ENCODE results near the gene SOX11. TPM values are rescaled to one million over a fixed set of nuclear protein-coding genes. Genes with fewer than 3 reads are reported as not detected.
"Not testable (repeated sequence)": the region's sequence is repeated elsewhere in the genome, so short reads cannot be mapped to it uniquely, and the experiment has no call there.

The SOX11 gene
- total RNA-seq, 6 experiments from 2014 or later: not detected

- Histone ChIP-seq H3K36me3 (no peaks in the 10 kb centered on the region), H3K4me1 (no peaks in the 10 kb centered on the region), H3K27me3 (no peaks in the 10 kb centered on the region), H3K27ac (no peak overlapping the region), H3K4me3 (no peak overlapping the region), H3K9me3 (no peaks in the 10 kb centered on the region)
- 55% methylated on average over 4 of the region's 4 CpGs for WGBS (ENCODE audit: insufficient coverage, low coverage, low lambda C conversion rate, missing lambda C conversion rate)
- intact Hi-C loops (cut with DNase I): no loop called here
- no peak for ATAC-seq
- no peak for DNase-seq
- TF ChIP-seq CTCF (IDR thresholded peaks at IDR 0.05): no peak
- TF ChIP-seq POLR2A (IDR thresholded peaks at IDR 0.05): no peak
Observed at GRCh38 chr2:5664278-5664681, 27.9 kb upstream of the SOX11 start.

- 50% methylated on average over 1 of the region's 1 CpG for WGBS (ENCODE audit: insufficient coverage, low coverage, low lambda C conversion rate, missing lambda C conversion rate)
- Histone ChIP-seq H3K36me3 (no peaks in the 10 kb centered on the region), H3K27ac (no peak overlapping the region), H3K4me1 (no peaks in the 10 kb centered on the region), H3K27me3 (no peaks in the 10 kb centered on the region), H3K4me3 (no peak overlapping the region), H3K9me3 (no peaks in the 10 kb centered on the region)
- DNase-seq (no peak), ATAC-seq (no peak)
- TF ChIP-seq POLR2A (IDR thresholded peaks at IDR 0.05) (no peak), CTCF (IDR thresholded peaks at IDR 0.05) (no peak)
- intact Hi-C loops (cut with DNase I): no loop called here
Observed at GRCh38 chr2:5665066-5665465, 27.1 kb upstream of the SOX11 start.

- no peaks in the 10 kb centered on the region for H3K9me3 ChIP-seq
- H3K27me3 ChIP-seq: no peaks in the 10 kb centered on the region
- H3K4me1 ChIP-seq: no peaks in the 10 kb centered on the region
- ATAC-seq (no peak), DNase-seq (no peak)
- no peak for TF ChIP-seq POLR2A (IDR thresholded peaks at IDR 0.05)
- no peak for TF ChIP-seq CTCF (IDR thresholded peaks at IDR 0.05)
- intact Hi-C loops (cut with DNase I): no loop called here
- 50% methylated on average over 3 of the region's 4 CpGs for WGBS (ENCODE audit: insufficient coverage, low coverage, low lambda C conversion rate, missing lambda C conversion rate)
- H3K27ac ChIP-seq: no peak overlapping the region
- no peaks in the 10 kb centered on the region for H3K36me3 ChIP-seq
- no peak overlapping the region for H3K4me3 ChIP-seq
Observed at GRCh38 chr2:5666798-5667197, 25.4 kb upstream of the SOX11 start.

- H3K4me3 ChIP-seq; intact Hi-C loops (cut with DNase I); H3K36me3 ChIP-seq; ATAC-seq; H3K4me1 ChIP-seq; H3K27ac ChIP-seq; H3K27me3 ChIP-seq; H3K9me3 ChIP-seq; DNase-seq: not testable (repeated sequence)
- 63% methylated on average over 1 of the region's 1 CpG for WGBS (ENCODE audit: insufficient coverage, low coverage, low lambda C conversion rate, missing lambda C conversion rate)
Observed at GRCh38 chr2:5667655-5668054, 24.5 kb upstream of the SOX11 start.

- Histone ChIP-seq H3K9me3 (no peaks in the 10 kb centered on the region), H3K27me3 (peaks cover 0 to 5% of the 10 kb centered on the region in 2 donors), H3K4me3 (no peak overlapping the region), H3K36me3 (no peaks in the 10 kb centered on the region), H3K27ac (no peak overlapping the region), H3K4me1 (no peaks in the 10 kb centered on the region)
- WGBS (ENCODE audit: insufficient coverage, low coverage, low lambda C conversion rate, missing lambda C conversion rate): 55% methylated on average over 8 of the region's 8 CpGs
- TF ChIP-seq CTCF (IDR thresholded peaks at IDR 0.05) (no peak), POLR2A (IDR thresholded peaks at IDR 0.05) (no peak)
- no peak for ATAC-seq
- intact Hi-C loops (cut with DNase I): no loop called here
- DNase-seq: no peak
Observed at GRCh38 chr2:5668682-5669250, 23.4 kb upstream of the SOX11 start.

All from right lobe of liver (tissue), 6 donors.